Activated naive CD4-positive, alpha-beta T cell treated with anti-CD3 and anti-CD28 coated beads for 36 hours (primary cell): ENCODE results near the gene ARPIN. TPM values are rescaled to one million over a fixed set of nuclear protein-coding genes. Genes with fewer than 3 reads are reported as not detected.
"Not testable (repeated sequence)": the region's sequence is repeated elsewhere in the genome, so short reads cannot be mapped to it uniquely, and the experiment has no call there.

ENCODE experiments used
- CTCF ChIA-PET: fragments of 350-600 bp; sonication (Branson Sonifier 250); formaldehyde crosslinking; loops from one replicate; lab custom pipeline; 2021; ENCODE audit warnings: antibody characterized with exemption; lab: Charles Lee
- DNase-seq: peaks from one replicate; pipeline ENCODE4 v3.0.0-alpha.2; 2020
- H3K27ac Mint-ChIP-seq: one replicate; pipeline ENCODE4 v1.8.0; 2021; ENCODE audit warnings: mild to moderate bottlenecking, mixed read lengths
- H3K27me3 Mint-ChIP-seq: one replicate; pipeline ENCODE4 v1.8.0; 2021; ENCODE audit warnings: low read depth, mixed read lengths
- H3K36me3 Mint-ChIP-seq: one replicate; pipeline ENCODE4 v1.8.0; 2021; ENCODE audit warnings: low read depth, mixed read lengths
- H3K4me1 Mint-ChIP-seq: one replicate; pipeline ENCODE4 v1.8.0; 2021; ENCODE audit warnings: low read depth, mixed read lengths
- H3K4me3 Mint-ChIP-seq: one replicate; pipeline ENCODE4 v1.8.0; 2021; ENCODE audit warnings: mild to moderate bottlenecking, moderate library complexity, mixed read lengths
- H3K9me3 Mint-ChIP-seq: one replicate; pipeline ENCODE4 v1.8.0; 2021; ENCODE audit warnings: mixed read lengths
- intact Hi-C: fragments of 100-400 bp; cut with micrococcal nuclease; formaldehyde crosslinking; loops from one replicate; pipeline ENCODE4 v1.15.1; 2023
- total RNA-seq, 2 experiments: library from RNA; stranded (reverse); gene quantifications; one replicate each; pipeline ENCODE4 v1.2.3, GENCODE V29; 2021

ARPIN gene
- total RNA-seq, 2 experiments from 2014 or later: not detected

DNA sequence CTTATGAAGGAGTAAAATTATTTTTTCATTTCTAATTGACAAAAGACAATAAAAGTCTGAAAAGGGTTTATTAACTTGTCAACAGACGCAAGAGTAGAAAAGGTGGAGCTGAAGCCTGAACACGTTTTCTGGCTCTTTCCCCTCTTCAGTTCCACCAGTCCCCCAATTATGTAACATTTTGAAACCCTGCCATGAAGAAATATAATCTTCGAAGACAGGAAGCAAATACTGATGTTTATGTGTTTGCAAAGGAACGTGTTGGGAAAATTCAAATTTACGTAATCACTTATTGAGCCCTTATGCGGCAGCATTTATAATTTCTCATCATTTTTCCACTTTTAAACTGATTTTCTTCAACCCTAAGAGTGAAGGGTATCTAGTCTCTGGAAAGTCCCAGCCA lies 19.7 kb downstream of the ARPIN start:
- intact Hi-C loops: loop anchor here (1.0 to 10.0 kb wide), 7 partner anchors 112 to 558 kb away; partner anchors contain the start of genes GDPGP1, MESP1, NGRN and POLG
- H3K9me3 Mint-ChIP-seq: no peaks in the 10 kb centered on the region
- peak overlapping the region; percentile 96 for H3K27ac Mint-ChIP-seq
- H3K36me3 Mint-ChIP-seq: peaks cover 15% of the 10 kb centered on the region
- peak overlapping the region; percentile 97 for H3K4me3 Mint-ChIP-seq
- DNase-seq: no peak
- H3K4me1 Mint-ChIP-seq: peaks cover 42% of the 10 kb centered on the region
- H3K27me3 Mint-ChIP-seq: no peaks in the 10 kb centered on the region
- CTCF ChIA-PET: no interaction called here

DNA sequence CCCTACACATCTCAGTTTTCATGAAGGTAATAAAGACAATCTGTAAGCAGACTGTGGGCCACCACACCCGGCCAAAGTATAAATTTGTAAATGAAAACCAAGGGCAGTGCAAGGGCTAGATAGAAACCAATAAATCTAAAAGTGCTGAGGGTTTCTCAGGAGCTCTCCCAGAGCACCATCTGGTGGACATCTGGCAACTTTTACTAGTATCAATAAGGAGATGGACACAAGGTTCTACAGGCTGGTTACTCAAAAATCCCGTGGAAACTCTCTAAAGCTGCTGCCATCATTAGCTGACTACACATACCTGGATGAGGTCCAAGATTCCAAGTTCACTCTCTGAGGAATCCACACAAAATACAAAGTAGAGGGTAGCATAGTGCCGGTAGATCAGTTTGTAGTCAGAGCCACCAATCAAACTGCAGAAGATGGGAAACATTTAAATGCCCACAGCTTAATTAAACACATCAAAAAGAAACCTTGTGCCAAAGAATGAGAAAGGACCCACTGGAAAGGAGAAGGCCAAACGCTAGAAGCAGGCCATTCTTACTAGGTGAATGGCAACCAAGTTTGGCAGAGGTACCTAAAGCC lies 24.4 kb downstream of the ARPIN start:
- H3K4me1 Mint-ChIP-seq: peaks cover 23% of the 10 kb centered on the region
- H3K27me3 Mint-ChIP-seq: no peaks in the 10 kb centered on the region
- CTCF ChIA-PET: interaction anchor here (0.9 to 1.7 kb wide), 6 partner anchors 10 to 155 kb away, joined by 3 to 11 read pairs (median 4); no protein-coding TSS in a partner anchor
- no peak overlapping the region for H3K4me3 Mint-ChIP-seq
- H3K27ac Mint-ChIP-seq: no peak overlapping the region
- no peak for DNase-seq
- peaks cover 19% of the 10 kb centered on the region for H3K36me3 Mint-ChIP-seq
- intact Hi-C loops: no loop called here
- no peaks in the 10 kb centered on the region for H3K9me3 Mint-ChIP-seq

DNA sequence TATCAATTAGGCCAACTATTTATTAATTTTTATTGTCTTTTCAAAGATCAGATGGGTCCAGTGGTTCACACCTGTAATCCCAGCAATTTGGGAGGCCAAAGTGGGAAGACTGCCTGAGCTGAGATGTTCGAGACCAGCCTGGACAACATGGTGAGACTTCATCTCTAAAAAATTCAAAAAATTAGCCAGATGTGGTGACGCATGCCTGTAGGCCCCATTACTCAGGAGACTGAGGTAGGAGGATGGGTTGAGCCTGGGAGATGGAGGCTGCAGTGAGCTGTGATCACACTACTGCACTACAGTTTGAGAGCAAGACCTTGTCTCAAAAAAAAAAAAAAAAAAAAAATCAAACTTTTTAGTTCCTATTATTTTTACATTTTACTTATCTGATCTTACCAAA lies 27.1 kb downstream of the ARPIN start:
- Mint-ChIP-seq H3K9me3 (no peaks in the 10 kb centered on the region), H3K36me3 (peaks cover 22% of the 10 kb centered on the region), H3K4me1 (peaks cover 12% of the 10 kb centered on the region), H3K27me3 (no peaks in the 10 kb centered on the region), H3K4me3 (no peak overlapping the region), H3K27ac (no peak overlapping the region)
- CTCF ChIA-PET: interaction anchor here (1.9 to 2.1 kb wide), 2 partner anchors 11 to 186 kb away, joined by 4 to 8 read pairs; no protein-coding TSS in a partner anchor
- intact Hi-C loops: no loop called here
- no peak for DNase-seq

DNA sequence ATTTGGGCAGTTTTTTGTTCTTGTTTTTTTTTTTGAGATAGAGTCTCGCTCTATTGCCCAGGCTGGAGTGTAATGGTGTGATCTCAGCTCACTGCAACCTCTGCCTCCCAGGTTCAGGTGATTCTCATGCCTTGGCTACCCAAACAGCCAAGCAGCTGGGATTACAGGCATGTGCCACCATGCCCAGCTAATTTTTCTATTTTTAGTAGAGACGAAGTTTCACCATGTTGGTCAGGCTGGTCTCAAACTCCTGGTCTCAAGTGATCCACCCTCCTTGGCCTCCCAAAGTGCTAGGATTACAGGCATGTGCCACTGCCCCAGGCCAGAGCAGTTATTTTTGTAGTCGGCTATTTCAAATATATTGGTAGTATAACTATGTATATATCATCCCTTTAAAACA lies 27.6 kb downstream of the ARPIN start:
- intact Hi-C loops, H3K27ac Mint-ChIP-seq, H3K4me1 Mint-ChIP-seq, H3K27me3 Mint-ChIP-seq, DNase-seq, H3K4me3 Mint-ChIP-seq, H3K9me3 Mint-ChIP-seq: not testable (repeated sequence)
- peaks cover 22% of the 10 kb centered on the region for H3K36me3 Mint-ChIP-seq
- CTCF ChIA-PET: interaction anchor here (1.9 to 2.1 kb wide), 2 partner anchors 10 to 186 kb away, joined by 4 to 8 read pairs; no protein-coding TSS in a partner anchor

DNA sequence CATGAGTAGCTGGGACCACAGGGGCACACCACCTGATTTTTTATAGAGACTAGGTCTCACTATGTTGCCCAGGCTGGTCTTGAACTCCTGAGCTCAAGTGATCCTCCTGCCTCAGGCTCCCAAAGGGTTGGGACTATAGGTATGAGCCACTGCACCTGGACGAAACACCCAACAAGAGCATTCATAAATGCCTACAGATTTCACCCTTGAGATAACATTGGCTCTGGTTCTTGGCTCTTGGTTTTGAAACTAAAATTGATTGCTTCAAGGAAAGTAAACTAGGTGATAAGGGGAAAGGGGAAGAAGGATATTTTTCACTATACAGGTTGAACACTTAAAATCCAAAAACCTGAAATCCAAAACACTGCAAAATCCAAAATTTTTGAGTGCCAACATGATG lies 29.2 kb downstream of the ARPIN start:
- H3K4me1 Mint-ChIP-seq: peaks cover 6% of the 10 kb centered on the region
- H3K27ac Mint-ChIP-seq: no peak overlapping the region
- H3K4me3 Mint-ChIP-seq: no peak overlapping the region
- CTCF ChIA-PET: interaction anchor here (0.6 to 1.7 kb wide), 2 partner anchors 143 to 202 kb away, joined by 3 to 8 read pairs; no protein-coding TSS in a partner anchor
- H3K36me3 Mint-ChIP-seq: peaks cover 13% of the 10 kb centered on the region
- H3K9me3 Mint-ChIP-seq: no peaks in the 10 kb centered on the region
- no peak for DNase-seq
- intact Hi-C loops: no loop called here
- H3K27me3 Mint-ChIP-seq: no peaks in the 10 kb centered on the region

DNA sequence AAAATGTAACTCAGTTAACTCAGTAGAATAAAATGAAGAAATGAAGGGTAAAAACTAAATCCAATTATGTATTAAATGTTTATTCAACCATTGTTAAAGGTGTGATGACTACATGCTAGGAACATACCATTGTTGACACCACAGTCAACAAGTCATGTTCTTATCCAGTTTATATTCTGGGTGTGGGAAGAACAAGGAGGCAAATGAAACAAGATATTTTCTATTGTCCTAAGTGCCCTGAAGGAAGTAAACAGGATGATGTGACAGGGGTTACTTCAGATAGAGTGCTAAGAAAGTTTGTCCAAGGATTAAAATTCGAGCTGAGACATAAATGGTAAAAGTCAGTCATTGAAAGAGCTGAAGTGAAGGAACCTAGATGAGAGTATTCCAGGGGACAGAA lies 32.0 kb downstream of the ARPIN start:
- no peak overlapping the region for H3K27ac Mint-ChIP-seq
- intact Hi-C loops: no loop called here
- CTCF ChIA-PET: no interaction called here

DNA sequence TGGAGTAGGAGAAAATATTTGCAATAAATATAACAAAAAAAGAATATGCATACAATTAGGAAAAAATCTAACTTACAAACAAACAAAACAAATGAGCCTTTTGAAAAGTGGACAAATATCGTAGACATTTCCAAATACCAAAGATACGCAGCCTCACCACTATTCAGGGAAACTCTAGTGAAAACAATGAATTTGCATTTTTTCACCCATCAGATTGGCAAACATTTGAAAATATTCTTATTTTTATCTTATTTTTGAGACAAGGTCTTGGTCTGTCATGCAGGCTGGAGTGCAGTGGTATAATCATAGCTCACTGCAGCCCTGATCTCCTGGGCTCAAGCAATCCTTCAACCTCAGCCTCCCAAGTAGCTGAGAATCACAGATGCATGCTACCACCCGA lies 34.4 kb downstream of the ARPIN start:
- no peak for DNase-seq
- Mint-ChIP-seq H3K27ac (no peak overlapping the region), H3K4me1 (peaks cover 10% of the 10 kb centered on the region), H3K27me3 (no peaks in the 10 kb centered on the region), H3K9me3 (no peaks in the 10 kb centered on the region), H3K4me3 (no peak overlapping the region), H3K36me3 (peaks cover 5% of the 10 kb centered on the region)
- CTCF ChIA-PET: interaction anchor here (0.6 to 1.8 kb wide), 3 partner anchors 55 to 117 kb away, joined by 3 to 4 read pairs (median 3); no protein-coding TSS in a partner anchor
- intact Hi-C loops: no loop called here

More for the DNA sequence above, 32.0 kb downstream of the ARPIN start:
- no peaks in the 10 kb centered on the region for H3K9me3 Mint-ChIP-seq
- peaks cover 9% of the 10 kb centered on the region for H3K36me3 Mint-ChIP-seq
- no peaks in the 10 kb centered on the region for H3K27me3 Mint-ChIP-seq
- no peak overlapping the region for H3K4me3 Mint-ChIP-seq
- DNase-seq: no peak
- peaks cover 6% of the 10 kb centered on the region for H3K4me1 Mint-ChIP-seq

DNA sequence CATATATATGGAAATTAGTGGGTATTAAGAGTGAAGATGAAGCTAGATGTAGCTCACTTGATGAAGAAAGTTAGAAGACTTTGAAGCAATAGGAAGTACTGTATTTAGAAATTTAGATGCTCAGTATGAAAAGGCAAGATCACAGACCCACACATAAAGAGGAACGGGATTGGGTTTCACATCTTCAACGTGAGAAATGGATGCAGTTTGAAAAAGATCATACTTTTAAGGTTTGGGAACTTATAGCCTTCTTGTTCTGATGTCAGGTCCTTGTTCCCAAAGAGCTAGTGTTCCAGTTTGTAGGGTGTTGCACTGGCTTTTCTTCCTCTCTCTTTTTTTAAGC lies 35.7 kb downstream of the ARPIN start:
- CTCF ChIA-PET: interaction anchor here (0.6 to 4.0 kb wide), 6 partner anchors 10 to 135 kb away, joined by 3 to 52 read pairs (median 6); partner anchors contain the start of gene AP3S2
- Mint-ChIP-seq H3K4me3 (no peak overlapping the region), H3K9me3 (no peaks in the 10 kb centered on the region), H3K4me1 (peaks cover 10% of the 10 kb centered on the region), H3K27ac (no peak overlapping the region), H3K36me3 (peaks cover 3% of the 10 kb centered on the region), H3K27me3 (no peaks in the 10 kb centered on the region)
- intact Hi-C loops: no loop called here
- no peak for DNase-seq

DNA sequence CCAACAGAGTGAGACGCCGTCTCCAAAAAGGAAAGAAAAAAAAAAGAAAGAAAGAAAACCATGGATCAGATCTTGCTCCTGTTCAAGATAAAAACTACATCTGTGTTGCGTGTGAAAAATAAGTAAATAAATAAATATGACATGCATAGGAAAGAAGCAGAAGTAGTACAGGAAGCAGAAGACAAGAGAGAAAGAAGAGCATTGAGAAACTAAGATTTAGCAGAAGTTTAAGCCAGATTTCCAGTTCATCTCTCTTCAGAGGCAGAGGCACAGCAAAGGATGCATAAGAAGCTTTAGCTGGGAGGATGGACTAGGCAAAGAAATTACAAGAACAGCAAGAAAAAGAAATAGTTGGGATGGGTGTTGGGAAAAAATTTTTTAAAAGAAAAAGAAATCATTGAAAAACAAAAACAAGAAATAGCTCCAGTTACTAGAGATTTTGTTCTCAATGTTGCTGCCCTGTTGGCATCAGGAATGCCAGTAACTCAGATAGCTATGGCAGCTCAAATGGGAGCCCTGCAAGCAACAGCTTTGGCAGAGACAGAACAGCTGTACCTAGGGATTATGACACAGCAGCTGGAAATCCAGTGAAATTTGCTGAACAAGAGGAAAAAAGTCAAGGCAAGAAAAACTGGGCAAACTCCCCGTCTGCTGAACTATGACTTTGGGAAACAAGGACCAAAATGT lies 36.2 kb downstream of the ARPIN start:
- Mint-ChIP-seq H3K36me3 (peaks cover 3% of the 10 kb centered on the region), H3K9me3 (no peaks in the 10 kb centered on the region), H3K4me3 (no peak overlapping the region), H3K27ac (no peak overlapping the region), H3K4me1 (peaks cover 5% of the 10 kb centered on the region), H3K27me3 (no peaks in the 10 kb centered on the region)
- CTCF ChIA-PET: interaction anchor here (0.6 to 4.0 kb wide), 6 partner anchors 11 to 135 kb away, joined by 3 to 52 read pairs (median 7); partner anchors contain the start of gene AP3S2
- DNase-seq: no peak
- intact Hi-C loops: no loop called here

DNA sequence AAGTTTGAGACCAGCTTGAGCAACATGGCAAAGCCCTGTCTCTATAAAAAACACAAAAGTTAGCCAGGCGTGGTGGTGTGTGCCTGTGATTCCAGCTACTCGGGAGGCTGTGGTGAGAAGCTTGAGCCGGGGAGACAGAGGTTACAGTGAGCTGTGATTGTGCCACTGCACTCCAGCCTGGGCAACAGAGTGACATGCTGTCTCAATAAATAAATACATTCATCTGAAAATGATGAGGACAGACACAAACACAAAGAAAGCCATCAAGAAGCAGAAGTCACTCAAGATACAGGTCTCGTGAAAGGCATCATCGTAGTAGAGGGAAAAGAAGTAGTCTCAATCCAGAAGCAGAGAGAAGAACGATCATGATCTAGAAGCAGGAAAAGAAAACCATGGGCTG lies 37.0 kb downstream of the ARPIN start:
- no peak for DNase-seq
- Mint-ChIP-seq H3K4me1 (peaks cover 3% of the 10 kb centered on the region), H3K4me3 (no peak overlapping the region), H3K36me3 (peaks cover 2% of the 10 kb centered on the region), H3K27ac (no peak overlapping the region), H3K9me3 (no peaks in the 10 kb centered on the region), H3K27me3 (no peaks in the 10 kb centered on the region)
- intact Hi-C loops: loop anchor here (1.0 kb wide), 2 partner anchors 115 to 135 kb away; no protein-coding TSS in a partner anchor
- CTCF ChIA-PET: interaction anchor here (1.3 to 4.0 kb wide), 8 partner anchors 10 to 228 kb away, joined by 3 to 55 read pairs (median 7); no protein-coding TSS in a partner anchor

DNA sequence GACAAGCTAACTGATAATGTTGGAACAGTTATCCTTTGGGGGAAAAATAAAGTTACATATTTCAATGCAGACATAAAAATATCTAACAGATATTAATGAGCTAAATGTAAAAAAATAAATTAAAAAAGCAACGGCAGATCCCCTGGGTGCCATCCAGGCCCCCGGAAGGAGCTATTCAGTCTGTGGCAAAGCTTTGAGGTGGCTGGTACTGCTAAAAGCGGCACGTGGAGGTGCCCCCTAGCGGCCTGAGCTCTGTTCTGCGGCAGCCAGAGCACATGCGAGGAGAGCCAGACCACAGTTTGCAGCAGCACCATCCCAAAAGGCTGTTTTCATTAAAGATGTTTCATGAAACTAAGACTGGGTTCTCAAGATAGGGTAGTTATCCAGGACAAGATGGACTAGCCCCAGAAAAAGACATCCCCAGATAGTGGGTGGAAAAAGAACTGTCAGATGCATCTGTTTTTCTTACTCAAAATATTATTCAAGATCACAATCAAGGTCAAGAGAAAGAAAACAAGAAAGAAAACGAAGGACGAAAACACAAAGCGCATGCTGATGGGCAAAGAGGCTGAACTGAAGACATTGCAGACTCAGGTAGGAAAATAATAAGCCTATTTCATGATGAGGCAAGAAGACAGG lies 37.7 kb downstream of the ARPIN start:
- Mint-ChIP-seq H3K4me3 (no peak overlapping the region), H3K4me1 (peaks cover 3% of the 10 kb centered on the region), H3K27me3 (no peaks in the 10 kb centered on the region), H3K9me3 (no peaks in the 10 kb centered on the region), H3K36me3 (peaks cover 5% of the 10 kb centered on the region), H3K27ac (no peak overlapping the region)
- intact Hi-C loops: loop anchor here (1.0 kb wide), 2 partner anchors 115 to 135 kb away; no protein-coding TSS in a partner anchor
- CTCF ChIA-PET: interaction anchor here (0.6 to 4.0 kb wide), 55 partner anchors 9 to 443 kb away, joined by 3 to 55 read pairs (median 4); no protein-coding TSS in a partner anchor
- peak; percentile 90 for DNase-seq
